Heart left ventricle (tissue), 16 donors: ENCODE data around the gene TOLLIP. TPM values are rescaled to one million over a fixed set of nuclear protein-coding genes. Genes with fewer than 3 reads are reported as not detected.

Experiments
- ATAC-seq, 4 donors: fragments of 200-7000 bp; cut with Tn5 transposase; one replicate each; pipeline ENCODE4 v1.9.1; 2020 to 2022; ENCODE audit warnings: moderate library complexity in 4 of 4, mild to moderate bottlenecking in 3 of 4, moderate number of reproducible peaks in 1 of 4
- DNase-seq, 5 donors: peaks; one replicate each; pipeline ENCODE4 v3.0.0-alpha.2; 2020
- H3K27ac ChIP-seq, 12 donors: fragments of 200-600 bp; sonication (generic) in 4 of 12; one replicate each; pipeline versions ENCODE4 v1.5.0 to v1.8.0; 2016 to 2022; ENCODE audit warnings: mild to moderate bottlenecking in 2 of 12
- H3K27me3 ChIP-seq, 9 donors: fragments of 200-600 bp; sonication (generic) in 2 of 9; one replicate each; pipeline versions ENCODE4 v1.5.1 to v1.8.0; 2016 to 2022; ENCODE audit warnings: mild to moderate bottlenecking in 3 of 9
- H3K36me3 ChIP-seq, 9 donors: fragments of 200-600 bp; sonication (generic) in 2 of 9; one replicate each; pipeline versions ENCODE4 v1.5.0 to v1.8.0; 2018 to 2022; ENCODE audit warnings: mild to moderate bottlenecking in 2 of 9
- H3K4me1 ChIP-seq, 12 donors: fragments of 200-600 bp; sonication (generic) in 4 of 12; one replicate each; pipeline versions ENCODE4 v1.5.0 to v1.8.0; 2016 to 2022; ENCODE audit warnings: mild to moderate bottlenecking in 3 of 12
- H3K4me3 ChIP-seq, 12 donors: fragments of 200-600 bp; sonication (generic) in 4 of 12; one replicate each; pipeline versions ENCODE4 v1.5.0 to v1.8.0; 2017 to 2022; ENCODE audit warnings: mild to moderate bottlenecking in 9 of 12, moderate library complexity in 4 of 12
- H3K9me3 ChIP-seq, 12 donors: fragments of 200-600 bp; sonication (generic) in 4 of 12; one replicate each; pipeline versions ENCODE4 v1.5.0 to v1.8.0; 2016 to 2022; ENCODE audit warnings: mild to moderate bottlenecking in 1 of 12
- POLR2A ChIP-seq, 2 donors: fragments of 450-650 bp; IDR thresholded peaks; one replicate each; pipeline ENCODE4 v1.6.1; 2017; ENCODE audit warnings: antibody characterized with exemption in 2 of 2, mild to moderate bottlenecking in 2 of 2, moderate library complexity in 2 of 2
- WGBS, 4 donors: extraction: QIAGEN DNeasy Blood & Tissue Kit in 2 of 4; methylation state at CpG; one replicate each; pipeline versions ENCODE4 v1.1.5 to v1.1.7; 2013 to 2018; 5-methylcytosine and 5-hydroxymethylcytosine counted together
- intact Hi-C, 10 donors: fragments of 100-400 bp; cut with DNase I; formaldehyde crosslinking; loops; one replicate each; pipeline versions ENCODE4 v1.11.1 to v1.14.2; 2022
- polyA plus RNA-seq, 2 donors: library from polyadenylated mRNA; stranded (reverse); fragments of 200-250 nt; gene quantifications; one replicate each; pipeline ENCODE4 v1.2.3, GENCODE V29; 2013
- total RNA-seq, 9 donors: library from RNA; depleted of rRNA in 2 of 9; stranded (reverse); fragments of >200 nt in 2 of 9; fragmentation: NEBNext Ultra II Directional in 3 of 9; extraction: Animal tissue kit (Norgen Biotek cat#: 25700) in 3 of 9; gene quantifications; one replicate each; pipeline versions ENCODE4 v1.1.0 to v1.2.4, GENCODE V29; 2016 to 2023
- TF ChIP-seq, protein P1 (sequence below), 12 donors: fragments of 200-600 bp; sonication (generic) in 4 of 12; IDR thresholded peaks; one replicate each; pipeline versions ENCODE4 v1.5.0 to v1.8.0; 2018 to 2022; ENCODE audit warnings: antibody characterized with exemption in 12 of 12, mild to moderate bottlenecking in 5 of 12
- donor health status: ischemic (EF 13 %, LVEDD 7.1; RV severe dilation, severe dysfunction).
- donor health status: healthy with polysubstance abuse.
- donor health status: DM: no; HTN: yes; CAD: no.
- donor health status: DM: no; HTN: no; CAD: no.
- donor health status: ischemic (EF 25% LVEDD 6.9; RV normal size, moderate dysfunction).
- donor health status: ischemic (EF 25% LVEDD 5.7; RV mildly dilated, moderate dysfunction).
- donor health status: healthy.
- donor health status: DM: yes; HTN: yes; CAD: no.
- donor health status: ischemic (EF 35%, LVEDD 5.7; RV mildly dilated, moderate dysfunction).
- donor health status: nonischemic (EF 11% LVEDD 7.7; RV severe dilation, severe dysfunction).
- donor health status: DM: yes; HTN: yes; CAD: no.
- donor health status: PGD.
- donor health status: ischemic (EF 29% LVEDD 5.4; RV normal size, mild dysfunction).
- donor health status: nonischemic (EF 23%, LVEDD 6.1; RV moderate dilation, normal function).

The TOLLIP gene
- total and polyA plus RNA-seq, 11 donors = 27.4 to 57.2 (median 44.9) TPM

- Histone ChIP-seq H3K4me1 (no peaks in the 10 kb centered on the region), H3K36me3 (no peaks in the 10 kb centered on the region), H3K9me3 (no peaks in the 10 kb centered on the region), H3K4me3 (no peak overlapping the region), H3K27me3 (peaks cover 5 to 61% (median 15%) of the 10 kb centered on the region in 9 donors), H3K27ac (no peak overlapping the region)
- TF ChIP-seq POLR2A (IDR thresholded peaks at IDR 0.05) = no peak
- TF ChIP-seq, protein P1, sequence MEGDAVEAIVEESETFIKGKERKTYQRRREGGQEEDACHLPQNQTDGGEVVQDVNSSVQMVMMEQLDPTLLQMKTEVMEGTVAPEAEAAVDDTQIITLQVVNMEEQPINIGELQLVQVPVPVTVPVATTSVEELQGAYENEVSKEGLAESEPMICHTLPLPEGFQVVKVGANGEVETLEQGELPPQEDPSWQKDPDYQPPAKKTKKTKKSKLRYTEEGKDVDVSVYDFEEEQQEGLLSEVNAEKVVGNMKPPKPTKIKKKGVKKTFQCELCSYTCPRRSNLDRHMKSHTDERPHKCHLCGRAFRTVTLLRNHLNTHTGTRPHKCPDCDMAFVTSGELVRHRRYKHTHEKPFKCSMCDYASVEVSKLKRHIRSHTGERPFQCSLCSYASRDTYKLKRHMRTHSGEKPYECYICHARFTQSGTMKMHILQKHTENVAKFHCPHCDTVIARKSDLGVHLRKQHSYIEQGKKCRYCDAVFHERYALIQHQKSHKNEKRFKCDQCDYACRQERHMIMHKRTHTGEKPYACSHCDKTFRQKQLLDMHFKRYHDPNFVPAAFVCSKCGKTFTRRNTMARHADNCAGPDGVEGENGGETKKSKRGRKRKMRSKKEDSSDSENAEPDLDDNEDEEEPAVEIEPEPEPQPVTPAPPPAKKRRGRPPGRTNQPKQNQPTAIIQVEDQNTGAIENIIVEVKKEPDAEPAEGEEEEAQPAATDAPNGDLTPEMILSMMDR (IDR thresholded peaks at IDR 0.05) = no peak
- DNase-seq (peak in 2 of 5 donors; percentile 9 to 51), ATAC-seq (no peak)
- 72 to 90% (median 79%) methylated on average over 4 to 5 of the region's 5 CpGs; no CpG with 5 or more reads in 1 of the 4 donors for WGBS, 4 donors
- intact Hi-C loops = no loop called here
These were observed 79.3 kb downstream of the TOLLIP start for GRCh38 chr11:1230121-1230455.

- Histone ChIP-seq H3K36me3 (no peaks in the 10 kb centered on the region), H3K4me3 (no peak overlapping the region), H3K27ac (no peak overlapping the region), H3K27me3 (peaks cover 5 to 66% (median 15%) of the 10 kb centered on the region in 9 donors), H3K9me3 (no peaks in the 10 kb centered on the region), H3K4me1 (no peaks in the 10 kb centered on the region)
- intact Hi-C loops = no loop called here
- TF ChIP-seq, protein P1 (IDR thresholded peaks at IDR 0.05) = no peak
- TF ChIP-seq POLR2A (IDR thresholded peaks at IDR 0.05) = no peak
- 79 to 84% (median 83%) methylated on average over 15 to 27 of the region's 27 CpGs for WGBS, 4 donors
- DNase-seq (peak in 3 of 5 donors; percentile 16 to 52 (median 20)), ATAC-seq (no peak)
These were observed 79.8 kb downstream of the TOLLIP start for GRCh38 chr11:1229471-1230120.

DNA sequence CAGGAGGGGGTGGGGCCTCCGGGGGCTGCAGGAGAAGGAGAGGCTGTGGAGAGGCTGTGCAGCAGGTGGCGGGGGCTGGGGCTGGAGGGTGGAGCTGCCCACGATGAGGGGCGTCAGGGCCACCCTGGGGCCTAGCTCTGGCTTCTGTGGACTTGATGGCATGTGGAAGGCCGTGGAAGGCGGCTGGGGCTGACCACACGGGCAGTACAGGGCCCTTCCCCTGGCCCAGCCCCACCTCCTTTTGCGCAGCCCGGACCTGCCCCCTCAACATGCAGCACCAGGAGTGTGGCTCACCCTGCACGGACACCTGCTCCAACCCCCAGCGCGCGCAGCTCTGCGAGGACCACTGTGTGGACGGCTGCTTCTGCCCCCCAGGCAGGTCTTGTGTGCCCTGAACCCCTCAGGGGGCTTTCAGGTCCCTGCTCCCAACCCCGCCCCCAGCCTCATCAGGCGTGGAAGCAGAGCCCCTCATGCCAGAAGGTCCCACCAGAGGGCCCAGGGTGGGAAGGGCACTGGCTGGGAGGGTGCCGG lies 80.4 kb downstream of the TOLLIP start:
- no peak for TF ChIP-seq POLR2A (IDR thresholded peaks at IDR 0.05)
- TF ChIP-seq, protein P1 (IDR thresholded peaks at IDR 0.05) = no peak
- H3K4me3 ChIP-seq = no peak overlapping the region

DNA sequence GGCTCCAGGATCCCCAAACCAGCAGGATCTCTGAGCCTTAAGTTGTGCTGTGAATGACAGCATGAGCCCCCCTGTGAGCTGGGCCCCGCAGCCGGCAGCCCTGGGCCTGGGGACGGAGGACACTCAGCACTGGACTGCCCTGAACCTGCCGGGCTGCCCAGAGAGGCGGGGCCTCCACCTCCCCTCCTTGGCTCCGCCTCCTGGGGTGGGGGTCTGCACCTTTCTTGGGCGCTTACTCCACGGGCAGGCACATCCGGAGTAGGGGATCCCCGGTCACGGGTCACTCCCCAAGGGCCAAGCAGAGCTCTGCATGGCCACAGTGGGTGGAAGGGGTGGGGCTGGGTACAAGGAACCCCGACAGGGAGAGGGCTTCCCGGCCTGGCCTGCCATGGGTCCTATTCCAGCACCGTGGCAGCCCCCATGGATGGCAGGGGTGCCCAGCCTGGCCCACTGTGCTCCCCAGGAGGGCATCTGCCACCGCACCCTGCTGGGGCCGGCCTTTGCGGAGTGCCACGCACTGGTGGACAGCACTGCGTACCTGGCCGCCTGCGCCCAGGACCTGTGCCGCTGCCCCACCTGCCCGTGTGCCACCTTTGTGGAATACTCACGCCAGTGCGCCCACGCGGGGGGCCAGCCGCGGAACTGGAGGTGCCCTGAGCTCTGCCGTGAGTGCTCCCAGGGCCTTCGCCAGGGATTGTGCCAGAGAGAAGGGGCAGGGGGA lies 81.2 kb downstream of the TOLLIP start:
- Histone ChIP-seq H3K27ac (no peak overlapping the region), H3K4me1 (no peaks in the 10 kb centered on the region), H3K9me3 (no peaks in the 10 kb centered on the region), H3K36me3 (no peaks in the 10 kb centered on the region), H3K27me3 (peaks cover 12 to 77% (median 23%) of the 10 kb centered on the region in 9 donors), H3K4me3 (no peak overlapping the region)
- DNase-seq = peak in 3 of 5 donors; percentile 19 to 58 (median 20)
- intact Hi-C loops = no loop called here
- WGBS, 4 donors = 61 to 82% (median 81%) methylated on average over 5 to 31 of the region's 31 CpGs
- TF ChIP-seq POLR2A (IDR thresholded peaks at IDR 0.05) = no peak
- TF ChIP-seq, protein P1 (IDR thresholded peaks at IDR 0.05) = no peak
- no peak for ATAC-seq

More for the DNA sequence above, 80.4 kb downstream of the TOLLIP start:
- Histone ChIP-seq H3K9me3 (no peaks in the 10 kb centered on the region), H3K4me1 (no peaks in the 10 kb centered on the region), H3K27ac (no peak overlapping the region), H3K36me3 (no peaks in the 10 kb centered on the region), H3K27me3 (peaks cover 5 to 70% (median 18%) of the 10 kb centered on the region in 9 donors)
- intact Hi-C loops = no loop called here
- 53 to 75% (median 74%) methylated on average over 3 to 18 of the region's 18 CpGs for WGBS, 4 donors
- DNase-seq (peak in 3 of 5 donors; percentile 16 to 54 (median 21)), ATAC-seq (no peak)
